Effector CD8-positive, alpha-beta T cell (primary cell): Measurements from ENCODE around the gene HOGA1.
A peak's percentile ranks its signal among the peaks of the same experiment; 100 is the strongest.
"Not testable (repeated sequence)": the region's sequence is repeated elsewhere in the genome, so short reads cannot be mapped to it uniquely, and the experiment has no call there.

Experiments
- DNase-seq: peaks from one replicate; lab custom pipeline; 2025; lab: John Stamatoyannopoulos, UW

Gene HOGA1

DNA sequence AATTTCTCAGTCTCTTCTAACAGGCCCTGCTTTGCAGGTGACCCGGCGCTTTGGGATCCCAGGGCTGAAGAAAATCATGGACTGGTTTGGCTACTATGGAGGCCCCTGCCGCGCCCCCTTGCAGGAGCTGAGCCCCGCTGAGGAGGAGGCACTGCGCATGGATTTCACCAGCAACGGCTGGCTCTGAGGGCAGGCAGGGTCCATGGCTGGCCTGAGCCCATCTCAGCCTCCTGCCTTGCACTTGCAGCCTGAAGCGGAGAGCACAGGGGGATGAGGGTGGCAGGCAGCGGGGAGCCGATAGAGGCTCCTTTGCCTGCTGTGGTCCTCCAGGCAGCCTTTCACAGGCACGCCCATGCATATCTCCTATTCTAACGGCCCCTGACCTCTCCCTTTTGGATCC lies 27.3 kb downstream of the HOGA1 start:
- DNase-seq, result no peak

DNA sequence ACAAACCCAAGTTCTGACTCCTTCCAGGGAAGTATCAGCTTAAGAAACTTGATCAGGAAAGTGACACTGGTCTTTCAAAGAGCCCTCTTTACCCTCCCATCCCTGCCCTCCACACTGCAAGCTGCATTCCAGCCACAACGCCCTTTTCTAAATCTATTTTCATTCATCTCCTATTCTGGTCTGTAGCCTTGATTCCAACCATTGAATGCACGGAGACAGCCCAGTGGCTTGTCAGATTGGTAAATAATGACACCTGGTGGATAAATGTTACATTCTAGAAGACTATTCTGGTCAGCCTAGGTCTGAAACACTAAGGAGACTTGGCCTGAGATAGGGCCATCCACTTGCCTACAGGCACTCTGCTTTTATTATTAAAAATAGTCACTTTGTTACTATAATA lies 28.2 kb downstream of the HOGA1 start:
- DNase-seq, result no peak

- DNase-seq, result no peak
These were observed 34.1 kb downstream of the HOGA1 start for GRCh38 chr10:97618285-97618684.

- no peak for DNase-seq
These were observed 34.5 kb downstream of the HOGA1 start for GRCh38 chr10:97618733-97619132.

- DNase-seq, result no peak
These were observed 39.1 kb downstream of the HOGA1 start for GRCh38 chr10:97623277-97623676.

DNA sequence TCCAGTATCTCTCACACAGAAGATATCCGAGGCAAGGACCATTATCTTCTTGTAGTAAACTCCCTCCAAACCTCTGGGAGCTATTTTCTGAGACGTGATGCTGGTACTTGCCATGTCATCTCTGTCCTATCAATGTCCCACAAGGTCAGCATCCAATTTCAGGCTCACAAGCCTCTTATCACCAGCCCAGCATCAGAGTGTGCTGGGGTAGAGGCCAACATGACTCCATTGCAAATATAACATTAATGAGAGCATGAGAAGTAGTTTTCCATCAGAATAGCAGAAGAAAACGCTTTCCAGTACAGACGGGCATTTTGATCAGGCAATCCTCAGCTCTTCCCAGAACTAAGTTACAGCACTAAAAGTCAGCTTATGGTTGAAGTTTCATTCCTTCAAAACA lies 43.5 kb downstream of the HOGA1 start:
- DNase-seq, result no peak

- DNase-seq, result no peak
These were observed 44.0 kb downstream of the HOGA1 start for GRCh38 chr10:97628228-97628627.

DNA sequence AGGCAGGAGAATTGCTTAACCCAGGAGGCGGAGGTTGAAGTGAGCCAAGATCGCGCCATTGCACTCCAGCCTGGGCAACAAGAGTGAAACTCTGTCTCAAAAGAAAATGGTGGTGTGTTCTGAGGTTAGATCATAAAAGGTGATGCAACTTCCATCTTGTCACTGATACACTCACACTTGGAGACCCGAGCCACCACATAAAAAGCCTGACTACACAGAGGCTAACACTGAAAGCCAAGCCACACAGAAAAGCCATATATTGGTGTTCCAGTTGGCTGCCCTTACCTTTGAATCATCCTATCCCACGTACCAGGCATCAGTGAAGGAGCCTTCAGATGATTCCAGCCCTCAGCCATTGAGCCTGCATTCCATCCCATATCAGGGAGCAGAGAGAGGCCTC lies 45.1 kb downstream of the HOGA1 start:
- no peak for DNase-seq

DNA sequence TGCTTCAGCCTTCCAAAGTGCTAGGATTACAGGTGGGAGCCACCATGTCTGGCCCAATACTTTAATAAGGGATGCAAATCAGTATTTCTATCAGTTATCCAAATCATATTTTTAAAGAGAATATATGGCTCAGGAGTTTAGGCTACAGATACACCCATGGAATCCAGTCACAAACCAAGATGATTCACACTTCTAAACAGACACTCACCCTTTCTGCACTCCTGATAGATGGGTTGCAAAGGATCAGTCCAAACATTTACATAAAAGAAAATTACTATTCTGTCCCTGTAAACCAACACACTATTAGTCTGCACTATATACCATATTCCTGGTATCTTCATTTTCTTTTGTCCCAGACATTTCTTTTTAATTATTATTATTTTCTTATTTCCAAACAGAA lies 46.9 kb downstream of the HOGA1 start:
- DNase-seq, result no peak

DNA sequence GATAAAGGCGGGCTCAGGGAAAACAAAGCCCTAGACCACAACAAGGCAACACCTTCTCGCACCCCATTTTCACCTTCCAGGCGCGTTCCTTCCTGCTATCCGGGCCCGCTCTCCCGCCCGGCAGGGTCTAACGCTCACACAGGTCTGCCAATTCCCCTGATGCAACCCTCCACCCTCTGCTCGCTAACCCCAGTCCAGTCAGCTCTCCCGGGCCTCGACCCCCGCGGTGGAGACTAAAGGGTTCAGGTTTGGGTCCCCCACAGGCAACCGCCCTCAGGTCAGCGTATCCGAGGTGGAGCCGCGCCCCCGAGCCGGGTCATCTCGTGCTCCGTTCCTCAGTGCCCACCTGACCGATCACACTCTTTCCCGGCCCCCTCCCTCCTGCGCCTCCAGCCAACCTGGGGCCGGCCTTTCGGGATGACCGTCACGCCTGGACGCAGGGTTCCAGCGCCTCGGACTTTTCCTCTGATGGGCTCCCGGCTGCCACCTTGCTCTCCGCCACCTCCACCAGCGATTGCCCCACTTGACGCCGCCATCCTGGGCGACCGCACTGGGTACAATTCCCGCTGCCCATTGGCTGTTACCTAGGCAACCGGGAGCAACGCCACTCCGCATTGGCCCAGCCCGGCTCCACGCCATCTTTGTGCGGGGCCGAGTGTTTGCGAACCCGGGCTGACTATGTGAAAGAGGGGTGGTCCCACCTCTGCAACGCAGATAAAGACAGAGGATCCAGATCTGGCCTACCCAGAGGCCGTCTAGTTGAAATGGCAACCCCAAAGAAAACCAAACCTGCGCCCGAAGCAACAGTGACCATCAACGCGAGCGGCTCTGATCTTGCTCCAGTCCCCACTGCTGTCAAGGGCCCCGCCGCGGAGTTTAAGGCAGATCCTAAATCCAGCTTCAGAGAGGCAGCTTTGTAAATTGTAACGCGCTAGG lies 49.0 kb downstream of the HOGA1 start, which contains the start of gene MORN4:
Gene MORN4, minus strand, starts transcription at position 552 of the 936 bp plus-strand sequence. CDS start 13,847 bp downstream, outside the sequence.
- DNase-seq, result peak; percentile 86

GRCh38 chr10:97633921-97634320 lies 49.7 kb downstream of the HOGA1 start:
- no peak for DNase-seq

DNA sequence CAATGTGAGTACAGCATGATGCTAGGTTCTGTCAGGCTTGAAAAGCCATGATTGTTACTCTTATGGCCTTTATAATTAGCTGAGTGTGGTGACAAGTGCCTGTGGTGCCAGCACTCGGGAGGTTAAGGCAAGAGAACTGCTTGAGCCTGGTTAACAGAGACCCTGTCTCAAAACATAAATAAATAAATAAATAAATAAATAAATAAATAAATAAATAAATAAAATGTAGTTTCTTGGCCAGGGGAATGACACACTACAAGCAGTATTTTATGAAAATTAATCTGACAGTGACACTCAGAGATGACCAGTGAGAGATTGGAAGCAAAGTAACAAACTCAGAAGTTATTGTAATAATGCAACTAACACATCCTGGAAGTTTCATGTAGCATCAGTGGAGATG lies 51.4 kb downstream of the HOGA1 start:
- DNase-seq, result no peak

DNA sequence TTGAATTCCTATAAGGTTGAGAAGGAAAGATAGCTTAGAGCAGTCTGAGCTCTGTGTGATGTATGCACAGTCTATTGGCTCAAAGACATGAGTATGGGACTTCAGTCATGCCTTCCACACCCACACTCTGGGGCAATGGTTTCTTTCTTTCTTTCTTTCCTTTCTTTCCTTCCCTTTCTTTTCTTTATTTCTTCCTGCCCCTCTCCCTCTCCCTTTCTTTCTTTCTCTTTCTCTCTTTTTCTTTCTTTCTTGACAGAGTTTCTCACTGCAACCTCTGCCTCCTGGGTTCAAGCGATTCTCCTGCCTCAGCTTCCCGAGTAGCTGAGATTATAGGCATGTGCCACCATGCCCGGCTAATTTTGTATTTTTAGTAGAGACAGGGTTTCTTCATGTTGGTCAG lies 54.9 kb downstream of the HOGA1 start:
- not testable (repeated sequence) for DNase-seq

GRCh38 chr10:97640174-97640867 lies 56.1 kb downstream of the HOGA1 start, which contains the start of gene PI4K2A:
Gene PI4K2A (plus strand): TSS chr10:97640671. CDS start chr10:97640743, 72 bp downstream.
- peak; percentile 98 for DNase-seq

DNA sequence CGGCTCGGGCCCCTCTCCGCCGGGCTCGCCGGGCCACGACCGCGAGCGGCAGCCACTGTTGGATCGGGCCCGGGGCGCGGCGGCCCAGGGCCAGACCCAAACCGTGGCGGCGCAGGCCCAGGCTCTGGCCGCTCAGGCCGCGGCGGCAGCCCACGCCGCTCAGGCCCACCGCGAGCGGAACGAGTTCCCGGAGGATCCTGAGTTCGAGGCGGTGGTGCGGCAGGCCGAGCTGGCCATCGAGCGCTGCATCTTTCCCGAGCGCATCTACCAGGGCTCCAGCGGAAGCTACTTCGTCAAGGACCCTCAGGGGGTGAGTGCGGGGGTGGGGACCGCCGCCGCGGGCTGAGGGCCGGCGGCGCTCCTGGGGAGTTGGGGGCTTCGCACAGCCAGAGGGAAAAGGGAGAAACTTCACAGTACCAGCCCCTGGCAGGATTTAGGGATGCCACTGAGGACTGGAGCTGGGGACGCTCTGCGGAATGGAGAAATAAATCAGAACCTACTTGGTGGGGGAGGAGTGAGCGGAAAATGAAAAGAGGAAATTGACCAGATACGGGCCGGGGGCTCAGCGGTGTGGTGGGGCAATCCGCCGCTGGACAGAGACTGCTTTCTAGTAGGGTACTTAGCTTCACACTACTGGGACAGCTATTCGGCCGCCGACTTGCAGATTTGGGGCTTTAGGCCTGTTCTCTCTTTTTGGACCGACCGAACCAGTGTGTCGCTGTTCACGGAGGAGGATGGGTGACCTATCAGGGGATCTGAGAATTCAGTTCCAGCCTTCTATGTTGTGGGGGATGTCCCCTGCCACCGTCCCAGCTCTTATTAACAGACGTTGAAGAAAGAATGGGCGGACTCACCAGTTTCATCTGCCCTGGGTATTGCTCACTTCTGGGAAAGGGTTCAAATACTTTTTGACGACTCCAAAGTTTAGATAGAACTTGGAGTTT lies 57.0 kb downstream of the HOGA1 start:
- no peak for DNase-seq

GRCh38 chr10:97642471-97643159 lies 58.4 kb downstream of the HOGA1 start:
- not testable (repeated sequence) for DNase-seq

- no peak for DNase-seq
These were observed 59.3 kb downstream of the HOGA1 start for GRCh38 chr10:97643441-97643985.

DNA sequence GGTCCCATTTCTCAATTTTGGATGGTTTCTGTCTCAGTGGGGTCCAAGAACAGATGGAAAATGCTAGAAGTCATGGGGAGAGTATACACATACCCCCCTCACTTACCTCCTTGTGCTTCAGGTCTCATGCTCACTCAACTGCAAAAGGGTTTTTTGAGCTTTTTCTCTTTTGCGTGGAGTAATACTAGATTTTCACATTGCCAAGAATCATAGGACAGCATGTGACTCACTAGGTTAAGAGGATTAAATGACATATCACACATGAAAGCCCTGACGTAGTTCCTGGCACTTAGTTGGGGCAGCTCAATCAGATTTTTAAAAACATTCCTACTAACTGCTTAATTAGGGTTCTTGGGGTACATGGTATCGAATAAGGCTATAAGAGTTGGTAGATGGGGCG lies 60.7 kb downstream of the HOGA1 start:
- no peak for DNase-seq

DNA sequence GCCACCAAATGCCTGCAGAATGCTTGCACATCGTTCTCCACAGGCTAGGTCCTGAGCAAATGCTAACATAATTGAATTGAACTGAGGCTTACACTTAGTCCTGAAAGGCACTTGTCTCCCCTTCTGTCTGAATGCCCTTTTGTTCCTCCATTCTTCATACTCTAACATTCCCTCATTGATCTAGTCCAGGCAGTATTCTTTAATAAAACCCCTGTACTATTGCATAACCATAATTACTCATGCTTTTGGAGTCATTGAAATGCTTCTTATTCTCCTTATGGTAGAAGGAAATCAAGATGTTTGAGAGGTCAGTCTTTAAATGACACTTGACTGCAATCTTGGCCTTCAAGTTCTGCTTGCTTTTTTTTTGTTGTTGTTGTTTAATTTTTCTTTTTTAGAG lies 63.4 kb downstream of the HOGA1 start:
- no peak for DNase-seq

- DNase-seq, result no peak
These were observed 64.6 kb downstream of the HOGA1 start for GRCh38 chr10:97648562-97649404.
